ENCODE measurements around the gene SPATC1L.
"Not testable (repeated sequence)": the region's sequence is repeated elsewhere in the genome, so short reads cannot be mapped to it uniquely, and the experiment has no call there.

- not testable (repeated sequence) for TF ChIP-seq CTCF (conservative IDR thresholded peaks at IDR 0.05; ENCODE audit: low read length); EZH2phosphoT487 (IDR thresholded peaks at IDR 0.05; ENCODE audit: borderline replicate concordance, low read depth, low read length)
Measured at GRCh38 chr21:46183337-46183909, 836 bp downstream of the SPATC1L start.

Measured in OCI-LY7 (cell line).